ACHN (cell line): ENCODE results near the gene C1orf52.

Source experiments
- DNase-seq: peaks from one replicate; pipeline ENCODE4 v3.0.0-alpha.2; 2015
- in situ Hi-C: cut with HindIII; loops from 2 replicates; pipeline ENCODE4 v1.10.0; 2017; ENCODE audit warnings: low sequenced_read_pairs, low pct_ligation_motif_present, low pct_unique_long_range_greater_than_20kb

The C1orf52 gene

GRCh38 chr1:85259118-85259911 is at the start of gene C1orf52:
TSS of gene C1orf52 (minus strand) at chr1:85259662. CDS start at chr1:85259633, 29 bp downstream.
- in situ Hi-C loops, result no loop called here
- DNase-seq, result peak; percentile 89

- in situ Hi-C loops, result loop anchor here (25.0 kb wide), 2 partner anchors 253 to 403 kb away; partner anchors contain the start of gene ZNHIT6
These were observed 49.4 kb upstream of the C1orf52 start for GRCh38 chr1:85308833-85309350.

GRCh38 chr1:85307987-85308832 is 48.7 kb upstream of the C1orf52 start:
- in situ Hi-C loops, result loop anchor here (25.0 kb wide), 2 partner anchors 254 to 404 kb away; partner anchors contain the start of gene ZNHIT6

More at GRCh38 chr1:85308833-85309350, 49.4 kb upstream of the C1orf52 start:
- DNase-seq, result no peak

GRCh38 chr1:85306236-85306635 is 46.8 kb upstream of the C1orf52 start:
- DNase-seq, result no peak
- in situ Hi-C loops, result loop anchor here (25.0 kb wide), 2 partner anchors 256 to 406 kb away; partner anchors contain the start of gene ZNHIT6

More at GRCh38 chr1:85307987-85308832, 48.7 kb upstream of the C1orf52 start:
- DNase-seq, result peak; percentile 89

- in situ Hi-C loops, result loop anchor here (25.0 kb wide), 2 partner anchors 259 to 409 kb away; partner anchors contain the start of gene ZNHIT6
These were observed 44.1 kb upstream of the C1orf52 start for GRCh38 chr1:85303440-85304162.

GRCh38 chr1:85300140-85300539 is 40.7 kb upstream of the C1orf52 start:
- DNase-seq, result no peak
- in situ Hi-C loops, result loop anchor here (25.0 kb wide), 2 partner anchors 262 to 412 kb away; partner anchors contain the start of gene ZNHIT6

More at GRCh38 chr1:85303440-85304162, 44.1 kb upstream of the C1orf52 start:
- no peak for DNase-seq

- in situ Hi-C loops, result no loop called here
- DNase-seq, result peak; percentile 95
These were observed 38.6 kb upstream of the C1orf52 start for GRCh38 chr1:85297855-85298629.

- in situ Hi-C loops, result no loop called here
- DNase-seq, result no peak
These were observed 38.0 kb upstream of the C1orf52 start for GRCh38 chr1:85297538-85297854.

GRCh38 chr1:85296980-85297379 is 37.5 kb upstream of the C1orf52 start:
- peak; percentile 50 for DNase-seq
- in situ Hi-C loops, result no loop called here

GRCh38 chr1:85295654-85296053 is 36.2 kb upstream of the C1orf52 start:
- in situ Hi-C loops, result no loop called here

GRCh38 chr1:85295006-85295431 is 35.6 kb upstream of the C1orf52 start:
- in situ Hi-C loops, result no loop called here
- DNase-seq, result peak; percentile 66

More at GRCh38 chr1:85295654-85296053, 36.2 kb upstream of the C1orf52 start:
- no peak for DNase-seq

- DNase-seq, result no peak
- in situ Hi-C loops, result no loop called here
These were observed 31.4 kb upstream of the C1orf52 start for GRCh38 chr1:85290826-85291225.

GRCh38 chr1:85289848-85290335 is 30.4 kb upstream of the C1orf52 start:
- no peak for DNase-seq
- in situ Hi-C loops, result no loop called here

- DNase-seq, result peak; percentile 92
- in situ Hi-C loops, result no loop called here
These were observed 29.9 kb upstream of the C1orf52 start for GRCh38 chr1:85289207-85289847.

GRCh38 chr1:85284202-85284601 is 24.7 kb upstream of the C1orf52 start:
- DNase-seq, result no peak
- in situ Hi-C loops, result no loop called here

GRCh38 chr1:85283475-85284199 is 24.2 kb upstream of the C1orf52 start:
- no peak for DNase-seq

More at GRCh38 chr1:85283475-85284199, 24.2 kb upstream of the C1orf52 start:
- in situ Hi-C loops, result no loop called here
